Upper lobe of left lung (tissue), 6 donors: ENCODE results near the gene LCE1C. TPM values are rescaled to one million over a fixed set of nuclear protein-coding genes. Genes with fewer than 3 reads are reported as not detected.

ENCODE experiments used
- ATAC-seq, 2 donors: fragments of 200-7000 bp; cut with Tn5 transposase; one replicate each; pipeline ENCODE4 v1.9.1; 2022; ENCODE audit warnings: mild to moderate bottlenecking in 2 of 2, moderate library complexity in 2 of 2; ENCODE audit not compliant: low FRiP score in 2 of 2
- DNase-seq, 2 donors: peaks; one replicate each; pipeline ENCODE4 v3.0.0-alpha.2; 2019 to 2020
- H3K27ac ChIP-seq, 4 donors: fragments of 200-600 bp; sonication (generic); one replicate each; pipeline ENCODE4 v1.5.1; 2016 to 2019
- H3K27me3 ChIP-seq, 4 donors: fragments of 200-600 bp; sonication (generic); one replicate each; pipeline ENCODE4 v1.5.1; 2017 to 2019
- H3K36me3 ChIP-seq, 4 donors: fragments of 200-600 bp; sonication (generic); one replicate each; pipeline ENCODE4 v1.5.1; 2016 to 2019
- H3K4me1 ChIP-seq, 4 donors: fragments of 200-600 bp; sonication (generic); one replicate each; pipeline ENCODE4 v1.5.1; 2018 to 2019
- H3K4me3 ChIP-seq, 4 donors: fragments of 200-600 bp; sonication (generic); one replicate each; pipeline ENCODE4 v1.5.1; 2017 to 2019; ENCODE audit warnings: mild to moderate bottlenecking in 2 of 4, moderate library complexity in 1 of 4
- H3K9me3 ChIP-seq, 4 donors: fragments of 200-600 bp; sonication (generic); one replicate each; pipeline ENCODE4 v1.5.1; 2018 to 2019
- EP300 ChIP-seq, 4 donors: sonication (generic); formaldehyde crosslinking; IDR thresholded peaks; one replicate each; pipeline ENCODE4 v1.5.1; 2017; ENCODE audit warnings: antibody characterized with exemption in 4 of 4, control low read depth in 2 of 4
- POLR2A ChIP-seq, 4 donors: fragments of 450-650 bp; IDR thresholded peaks; one replicate each; pipeline ENCODE4 v1.5.1; 2016 to 2017; ENCODE audit warnings: antibody characterized with exemption in 4 of 4, mild to moderate bottlenecking in 2 of 4
- POLR2AphosphoS5 ChIP-seq, 2 donors: sonication (generic); formaldehyde crosslinking; IDR thresholded peaks; one replicate each; pipeline ENCODE4 v1.5.1; 2017; ENCODE audit warnings: antibody characterized with exemption in 2 of 2
- WGBS, 2 donors: methylation state at CpG; one replicate each; pipeline ENCODE4 v1.1.5; 2017 to 2018; 5-methylcytosine and 5-hydroxymethylcytosine counted together
- total RNA-seq, 6 donors: library from RNA; depleted of rRNA in 4 of 6; stranded (reverse); fragments of >200 nt in 4 of 6; gene quantifications; one replicate each; pipeline versions ENCODE4 v1.1.0 to v1.2.1, GENCODE V29; 2016 to 2021
- TF ChIP-seq, protein P1 (sequence below), 6 experiments: fragments of 450-650 bp in 4 of 6; fragments of 200-600 bp in 2 of 6; sonication (generic) in 2 of 6; IDR thresholded peaks; one replicate each; pipeline ENCODE4 v1.5.1; 2016 to 2019; ENCODE audit warnings: antibody characterized with exemption in 6 of 6
- donor health status: DM: no; HTN: no; CAD: no; lungs with moderate emphysema.
- donor health status: DM: no; HTN: yes; CAD: no; lungs with severe emphysema.

Gene LCE1C
- total RNA-seq, 6 donors from 2014 or later, result not detected

DNA sequence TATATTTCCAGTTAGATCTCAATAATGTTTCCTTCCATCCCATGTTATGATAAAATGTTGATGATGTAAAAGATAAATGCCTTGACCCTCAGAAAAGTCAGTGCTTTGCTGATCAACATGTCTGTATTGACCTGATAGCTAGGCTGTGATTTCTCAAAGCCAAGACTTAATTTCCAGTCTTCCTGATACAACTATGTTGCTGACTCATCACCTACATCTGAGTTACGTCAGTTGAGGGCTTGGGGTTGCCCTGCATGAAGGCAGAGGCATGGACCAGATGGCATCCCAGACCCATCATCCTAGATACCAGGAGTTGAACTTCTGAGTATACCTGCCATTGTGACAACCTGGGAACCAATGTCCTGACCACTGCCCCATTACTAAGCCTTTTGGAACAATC lies 5.1 kb downstream of the LCE1C start:
- 33 to 75% methylated on average over 1 of the region's 1 CpG for WGBS, 2 donors
- Histone ChIP-seq H3K27me3 (no peaks in the 10 kb centered on the region), H3K4me3 (no peak overlapping the region), H3K4me1 (no peaks in the 10 kb centered on the region), H3K27ac (no peak overlapping the region), H3K36me3 (no peaks in the 10 kb centered on the region), H3K9me3 (no peaks in the 10 kb centered on the region)
- no peak for ATAC-seq
- TF ChIP-seq POLR2AphosphoS5 (IDR thresholded peaks at IDR 0.05) (no peak), POLR2A (IDR thresholded peaks at IDR 0.05) (no peak), EP300 (IDR thresholded peaks at IDR 0.05) (no peak)
- TF ChIP-seq, protein P1, sequence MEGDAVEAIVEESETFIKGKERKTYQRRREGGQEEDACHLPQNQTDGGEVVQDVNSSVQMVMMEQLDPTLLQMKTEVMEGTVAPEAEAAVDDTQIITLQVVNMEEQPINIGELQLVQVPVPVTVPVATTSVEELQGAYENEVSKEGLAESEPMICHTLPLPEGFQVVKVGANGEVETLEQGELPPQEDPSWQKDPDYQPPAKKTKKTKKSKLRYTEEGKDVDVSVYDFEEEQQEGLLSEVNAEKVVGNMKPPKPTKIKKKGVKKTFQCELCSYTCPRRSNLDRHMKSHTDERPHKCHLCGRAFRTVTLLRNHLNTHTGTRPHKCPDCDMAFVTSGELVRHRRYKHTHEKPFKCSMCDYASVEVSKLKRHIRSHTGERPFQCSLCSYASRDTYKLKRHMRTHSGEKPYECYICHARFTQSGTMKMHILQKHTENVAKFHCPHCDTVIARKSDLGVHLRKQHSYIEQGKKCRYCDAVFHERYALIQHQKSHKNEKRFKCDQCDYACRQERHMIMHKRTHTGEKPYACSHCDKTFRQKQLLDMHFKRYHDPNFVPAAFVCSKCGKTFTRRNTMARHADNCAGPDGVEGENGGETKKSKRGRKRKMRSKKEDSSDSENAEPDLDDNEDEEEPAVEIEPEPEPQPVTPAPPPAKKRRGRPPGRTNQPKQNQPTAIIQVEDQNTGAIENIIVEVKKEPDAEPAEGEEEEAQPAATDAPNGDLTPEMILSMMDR (IDR thresholded peaks at IDR 0.05), result no peak
- no peak for DNase-seq

GRCh38 chr1:152796421-152796820 lies 10.0 kb downstream of the LCE1C start, which contains the start of gene LCE1D:
TSS of gene LCE1D (plus strand) at chr1:152796721. CDS start at chr1:152797795, 1,074 bp downstream.
- no peak for DNase-seq
- H3K27me3 ChIP-seq, result no peaks in the 10 kb centered on the region
- TF ChIP-seq POLR2A (IDR thresholded peaks at IDR 0.05), result no peak
- TF ChIP-seq EP300 (IDR thresholded peaks at IDR 0.05), result no peak
- no peak for TF ChIP-seq POLR2AphosphoS5 (IDR thresholded peaks at IDR 0.05)
- TF ChIP-seq, protein P1 (IDR thresholded peaks at IDR 0.05), result no peak
- no peaks in the 10 kb centered on the region for H3K36me3 ChIP-seq
- no peaks in the 10 kb centered on the region for H3K4me1 ChIP-seq
- 37 to 40% methylated on average over 1 to 3 of the region's 3 CpGs for WGBS, 2 donors
- no peak for ATAC-seq
- no peak within 1 kb of the TSS for H3K4me3 ChIP-seq
- no peaks in the 10 kb centered on the region for H3K9me3 ChIP-seq
- H3K27ac ChIP-seq, result no peak within 1 kb of the TSS

GRCh38 chr1:152795686-152796085 lies 10.8 kb downstream of the LCE1C start:
- no peak for ATAC-seq
- no peak for TF ChIP-seq EP300 (IDR thresholded peaks at IDR 0.05)
- TF ChIP-seq, protein P1 (IDR thresholded peaks at IDR 0.05), result no peak
- TF ChIP-seq POLR2AphosphoS5 (IDR thresholded peaks at IDR 0.05), result no peak
- TF ChIP-seq POLR2A (IDR thresholded peaks at IDR 0.05), result no peak
- 48 to 59% methylated on average over 4 of the region's 4 CpGs for WGBS, 2 donors
- no peaks in the 10 kb centered on the region for H3K36me3 ChIP-seq
- no peaks in the 10 kb centered on the region for H3K4me1 ChIP-seq
- H3K27me3 ChIP-seq, result no peaks in the 10 kb centered on the region
- no peaks in the 10 kb centered on the region for H3K9me3 ChIP-seq
- no peak for DNase-seq
- H3K4me3 ChIP-seq, result no peak overlapping the region
- no peak overlapping the region for H3K27ac ChIP-seq

DNA sequence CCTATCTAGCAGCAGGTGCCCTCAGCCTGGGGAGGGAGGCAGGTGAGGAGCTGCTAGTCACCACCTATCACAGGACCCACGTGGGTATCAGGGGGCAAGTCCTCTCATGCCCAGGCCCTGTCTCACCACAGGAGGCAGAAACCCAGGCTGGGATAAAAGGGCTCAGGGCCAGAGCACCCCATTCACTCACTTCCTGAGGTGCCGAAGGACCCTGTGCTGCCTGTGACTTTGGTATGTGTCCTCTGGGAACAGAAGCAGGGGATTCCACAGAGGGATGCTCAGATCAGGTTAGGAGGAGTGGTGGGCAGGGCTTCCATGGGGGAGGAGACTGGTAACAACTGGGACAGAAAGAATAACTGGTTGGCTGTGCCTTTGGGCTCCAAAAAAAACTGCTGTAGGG lies 20.4 kb downstream of the LCE1C start, which contains the start of gene LCE1E:
LCE1E (plus strand) TSS at position 181 of the 400 bp plus-strand sequence. CDS start 1,043 bp downstream, outside the sequence.
- H3K9me3 ChIP-seq, result no peaks in the 10 kb centered on the region
- H3K27ac ChIP-seq, result no peak within 1 kb of the TSS
- TF ChIP-seq POLR2AphosphoS5 (IDR thresholded peaks at IDR 0.05) (no peak), EP300 (IDR thresholded peaks at IDR 0.05) (no peak), POLR2A (IDR thresholded peaks at IDR 0.05) (no peak)
- TF ChIP-seq, protein P1 (IDR thresholded peaks at IDR 0.05), result no peak
- H3K36me3 ChIP-seq, result no peaks in the 10 kb centered on the region
- H3K4me3 ChIP-seq, result no peak within 1 kb of the TSS
- no peaks in the 10 kb centered on the region for H3K4me1 ChIP-seq
- ATAC-seq (no peak), DNase-seq (no peak)
- no peaks in the 10 kb centered on the region for H3K27me3 ChIP-seq
- WGBS, 2 donors, result 31% methylated on average over 2 of the region's 2 CpGs; no CpG with 5 or more reads in 1 of the 2 donors

DNA sequence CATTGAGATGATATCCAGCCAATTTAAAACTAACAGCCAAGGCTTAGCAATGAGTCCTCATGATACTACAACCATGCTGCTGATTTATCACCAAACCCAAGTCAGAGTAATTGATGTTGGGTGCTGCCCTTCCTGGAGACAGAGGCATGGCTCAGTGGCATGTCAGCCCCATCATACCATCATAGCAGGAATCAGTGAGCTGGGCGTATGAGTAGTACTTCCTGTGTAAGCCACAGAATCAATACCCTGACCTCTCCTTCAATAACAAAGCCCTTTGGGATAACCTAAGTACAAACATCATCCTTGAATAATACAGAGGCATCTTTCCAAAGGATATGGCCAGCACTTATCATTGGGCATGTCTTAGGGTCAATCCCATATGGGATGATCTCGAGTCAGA lies 23.4 kb downstream of the LCE1C start:
- WGBS, 2 donors, result 62 to 69% methylated on average over 1 to 2 of the region's 2 CpGs
- H3K9me3 ChIP-seq, result no peaks in the 10 kb centered on the region

More for the DNA sequence above, 23.4 kb downstream of the LCE1C start:
- Histone ChIP-seq H3K36me3 (no peaks in the 10 kb centered on the region), H3K4me1 (no peaks in the 10 kb centered on the region), H3K27ac (no peak overlapping the region), H3K4me3 (no peak overlapping the region), H3K27me3 (no peaks in the 10 kb centered on the region)
- no peak for DNase-seq
- TF ChIP-seq EP300 (IDR thresholded peaks at IDR 0.05) (no peak), POLR2A (IDR thresholded peaks at IDR 0.05) (no peak), POLR2AphosphoS5 (IDR thresholded peaks at IDR 0.05) (no peak)
- TF ChIP-seq, protein P1 (IDR thresholded peaks at IDR 0.05), result no peak
- ATAC-seq, result no peak
